NCI-H128 (cell line): ENCODE results near the gene WDR70.
"Not testable (repeated sequence)": the region's sequence is repeated elsewhere in the genome, so short reads cannot be mapped to it uniquely, and the experiment has no call there.

Source experiments
- DNase-seq: peaks from one replicate; lab custom pipeline; 2025; ENCODE audit not compliant: unreplicated experiment; lab: John Stamatoyannopoulos, UW

Gene WDR70

DNA sequence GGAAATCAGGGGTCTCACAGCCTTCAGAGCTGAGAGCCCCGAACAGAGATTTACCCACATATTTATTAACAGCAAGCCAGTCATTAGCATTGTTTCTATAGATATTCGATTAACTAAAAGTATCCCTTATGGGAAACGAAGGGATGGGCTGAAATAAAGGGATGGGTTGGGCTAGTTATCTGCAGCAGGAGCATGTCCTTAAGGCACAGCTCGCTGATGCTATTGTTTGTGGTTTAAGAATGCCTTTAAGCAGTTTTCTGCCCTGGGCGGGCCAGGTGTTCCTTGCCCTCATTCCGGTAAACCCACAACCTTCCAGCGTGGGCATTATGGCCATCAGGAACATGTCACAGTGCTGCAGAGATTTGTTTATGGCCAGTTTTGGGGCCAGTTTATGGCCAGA is 74.1 kb downstream of the WDR70 start:
- DNase-seq, result not testable (repeated sequence)

DNA sequence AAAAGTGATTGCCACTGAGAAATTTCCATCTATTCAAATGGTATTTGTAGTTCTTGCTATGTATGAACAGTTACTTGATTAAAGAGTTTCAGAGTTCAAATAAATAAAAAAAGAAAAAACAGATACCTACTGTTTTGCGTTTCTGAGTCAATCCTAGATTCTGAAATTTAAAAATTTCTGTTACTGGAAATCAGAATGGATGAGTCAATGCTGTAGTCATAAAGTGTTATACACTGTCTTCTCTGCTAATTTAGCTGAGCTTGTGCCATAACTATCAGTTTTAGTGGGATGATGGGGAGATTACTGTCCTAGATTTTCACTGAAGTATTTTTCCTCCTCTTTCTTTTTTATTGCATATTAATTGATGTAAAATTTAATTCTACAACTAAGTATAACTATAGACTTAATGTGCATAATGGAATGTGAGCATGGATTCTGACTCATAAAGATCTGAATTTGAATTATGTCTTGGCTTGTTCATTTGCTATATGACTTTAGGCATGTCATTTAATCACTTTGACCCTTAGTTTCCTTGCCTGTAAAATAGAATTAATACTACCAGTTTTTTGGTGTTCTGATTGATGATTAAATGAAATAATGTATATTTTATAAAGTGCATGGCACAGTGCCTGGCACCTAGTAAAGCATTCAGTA is 75.4 kb downstream of the WDR70 start:
- DNase-seq, result not testable (repeated sequence)

DNA sequence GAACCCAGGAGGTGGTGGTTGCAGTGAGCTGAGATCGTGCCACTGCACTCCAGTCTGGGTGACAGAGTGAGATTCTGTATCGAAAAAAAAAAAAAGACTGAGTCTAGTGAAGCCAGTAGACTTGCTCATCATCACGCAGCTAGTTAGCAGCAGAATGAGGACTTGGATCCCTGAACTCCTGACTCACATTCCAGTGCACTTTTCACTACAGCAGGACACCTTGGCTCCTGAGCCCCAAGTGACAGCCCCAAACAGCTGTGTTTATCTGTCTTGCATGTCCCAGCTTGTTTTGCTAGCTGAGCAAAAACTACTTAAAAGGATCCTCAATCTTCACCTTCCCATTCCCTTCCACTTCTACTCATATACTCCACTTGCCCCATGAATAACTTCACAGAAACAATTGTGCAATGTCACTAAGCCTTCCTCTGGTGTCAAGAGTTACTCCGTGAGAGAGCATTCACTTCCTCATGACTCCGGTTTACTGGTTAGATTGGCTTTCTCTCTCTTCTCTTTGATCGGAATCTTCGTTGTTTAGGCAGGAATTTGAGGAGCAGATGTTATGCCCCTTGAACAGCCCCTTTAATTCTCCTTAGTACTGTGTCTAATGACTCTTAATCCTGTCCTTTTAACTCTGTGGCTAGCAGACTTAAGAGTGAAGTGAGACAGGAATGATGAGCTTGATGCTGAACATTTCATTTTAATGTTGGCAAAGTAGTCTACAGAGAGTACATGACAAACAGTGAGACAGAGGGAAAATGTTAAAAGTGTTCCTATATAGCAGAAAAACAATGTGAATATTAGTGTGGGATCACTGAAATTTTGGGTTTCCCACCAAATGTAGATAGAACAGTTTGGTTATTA is 84.3 kb downstream of the WDR70 start:
- DNase-seq, result not testable (repeated sequence)

DNA sequence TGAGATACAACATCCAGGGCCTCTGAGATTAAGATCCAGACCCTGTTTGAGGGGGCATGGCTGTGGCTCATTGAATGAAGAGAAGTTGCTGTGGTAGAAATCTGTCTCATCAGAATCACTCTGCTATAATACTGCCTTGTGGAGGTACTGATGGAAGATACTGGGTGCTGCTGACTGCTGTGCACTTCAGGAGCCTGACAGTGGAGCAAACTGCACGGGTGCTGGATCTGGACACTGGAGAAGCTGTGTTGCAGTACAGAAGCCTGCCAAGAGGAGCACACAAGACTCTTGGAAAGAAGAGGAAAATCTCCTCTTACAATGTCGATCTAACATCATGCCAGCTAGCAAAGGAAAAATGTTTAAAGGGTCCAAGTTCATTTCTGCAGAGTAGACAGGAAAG is 85.5 kb downstream of the WDR70 start:
- DNase-seq, result not testable (repeated sequence)

DNA sequence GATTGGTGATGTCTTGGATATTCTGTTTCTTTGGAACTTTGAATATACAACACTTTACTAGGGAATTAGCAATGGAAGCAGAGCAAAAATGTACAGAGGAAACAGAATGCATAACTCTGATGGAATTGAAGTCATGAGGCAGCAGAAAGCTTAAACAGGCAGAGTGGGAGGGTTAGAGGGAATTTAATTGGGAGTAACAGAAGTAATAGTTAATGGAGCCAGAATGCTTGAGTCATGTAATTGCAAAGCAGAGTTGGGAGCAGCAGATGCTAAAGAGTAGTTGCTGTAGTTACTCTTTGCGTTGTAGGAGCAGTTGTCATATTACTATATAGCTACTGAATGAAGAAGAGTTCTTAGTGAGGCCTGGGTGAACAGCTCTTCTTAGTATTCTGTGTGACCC is 90.3 kb downstream of the WDR70 start:
- DNase-seq, result not testable (repeated sequence)

DNA sequence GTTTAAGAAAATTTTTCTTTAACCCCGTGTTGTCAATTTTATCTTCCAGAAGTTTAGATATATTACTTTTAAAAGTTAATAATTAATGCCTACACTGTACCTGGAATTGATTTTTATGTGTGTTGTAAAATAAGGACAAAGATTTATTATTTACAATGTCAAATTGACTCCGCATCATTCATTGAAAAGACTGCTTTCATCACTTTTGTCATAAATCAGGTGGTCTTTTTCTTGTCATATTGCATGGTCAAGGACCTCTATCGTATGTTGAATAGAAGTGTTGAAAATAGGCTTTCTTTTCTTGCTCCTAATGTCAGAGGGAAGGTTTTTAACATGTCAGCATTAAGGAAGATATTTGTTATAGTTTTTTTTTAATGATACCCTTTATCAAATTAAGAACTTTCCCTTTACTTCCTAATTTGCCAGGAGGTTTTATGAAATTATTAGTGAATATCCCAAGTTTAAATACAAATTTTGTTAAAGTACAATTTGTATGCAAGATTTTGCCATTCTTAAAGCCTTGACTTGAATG is 92.6 kb downstream of the WDR70 start:
- DNase-seq, result no peak

DNA sequence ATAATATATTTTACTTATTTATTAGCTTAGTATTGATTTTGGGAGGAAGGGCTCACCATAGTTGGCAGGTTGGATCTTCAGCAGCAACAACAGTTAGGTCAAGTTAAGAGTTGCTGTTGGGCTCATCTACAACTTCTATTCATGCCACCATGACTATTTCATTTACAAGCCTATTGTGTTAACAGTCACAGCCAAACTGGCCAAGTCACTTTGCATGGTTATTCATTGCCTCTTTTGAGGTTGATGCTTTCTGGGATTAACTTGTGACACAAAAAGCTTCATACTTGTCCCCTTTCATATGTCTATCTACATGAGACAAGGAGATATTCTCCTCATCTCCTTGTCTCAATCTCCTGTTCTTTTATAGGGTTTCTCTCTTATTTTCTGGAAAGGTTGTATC is 98.3 kb downstream of the WDR70 start:
- DNase-seq, result no peak

DNA sequence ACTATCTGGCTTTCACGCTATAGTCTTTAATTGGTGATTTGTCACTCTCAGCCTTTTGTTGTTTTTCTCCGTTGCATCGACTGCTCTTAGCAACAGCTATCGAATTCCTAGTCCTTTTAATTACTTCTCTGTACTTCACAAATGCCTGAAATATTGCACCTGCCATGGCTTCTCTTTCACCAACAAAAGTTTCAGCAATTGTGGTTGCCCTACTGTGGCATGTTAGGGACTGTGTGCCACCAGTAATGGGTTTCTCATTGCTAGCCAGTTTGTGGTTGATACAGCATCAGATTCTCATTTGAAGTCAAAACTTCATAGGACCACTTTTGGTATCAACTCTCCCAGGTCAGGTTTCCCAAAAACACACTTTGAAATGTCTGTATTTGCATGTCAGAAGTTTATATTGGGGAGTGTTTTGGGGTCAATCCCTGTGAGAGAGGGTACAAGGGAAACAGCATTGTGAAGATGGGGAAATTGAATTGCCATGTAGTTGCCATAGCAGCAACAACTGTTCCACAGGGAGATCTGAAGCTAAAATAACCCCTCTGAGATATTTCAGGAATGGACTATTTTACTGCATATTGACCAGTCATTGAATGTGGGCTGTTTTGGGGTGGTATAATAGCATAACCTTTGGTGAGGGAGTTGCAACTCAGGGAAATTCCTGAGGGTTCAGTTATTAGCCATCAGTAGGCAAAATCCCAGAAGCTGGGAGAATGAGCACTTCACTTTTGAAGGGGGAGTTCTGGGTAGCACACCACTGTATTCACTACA is 99.2 kb downstream of the WDR70 start:
- peak; percentile 47 for DNase-seq

DNA sequence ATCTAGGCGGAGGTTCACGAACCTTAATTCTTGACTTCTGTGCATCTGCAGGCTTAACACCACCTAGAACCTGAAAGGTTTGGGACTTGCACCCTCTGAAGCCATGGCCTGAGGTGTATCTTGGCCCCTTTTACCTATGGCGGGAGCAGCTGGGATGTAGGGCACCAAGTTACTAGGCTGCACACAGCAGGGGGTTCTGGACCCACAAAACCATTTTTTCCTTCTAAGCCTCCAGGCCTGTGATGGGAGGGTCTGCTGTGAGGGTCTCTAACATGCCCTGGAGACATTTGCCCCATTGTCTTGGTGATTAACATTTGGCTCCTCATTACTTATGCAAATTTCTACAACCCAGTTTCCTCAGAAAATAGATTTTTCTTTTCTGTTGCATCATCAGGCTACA is 102.3 kb downstream of the WDR70 start:
- not testable (repeated sequence) for DNase-seq

DNA sequence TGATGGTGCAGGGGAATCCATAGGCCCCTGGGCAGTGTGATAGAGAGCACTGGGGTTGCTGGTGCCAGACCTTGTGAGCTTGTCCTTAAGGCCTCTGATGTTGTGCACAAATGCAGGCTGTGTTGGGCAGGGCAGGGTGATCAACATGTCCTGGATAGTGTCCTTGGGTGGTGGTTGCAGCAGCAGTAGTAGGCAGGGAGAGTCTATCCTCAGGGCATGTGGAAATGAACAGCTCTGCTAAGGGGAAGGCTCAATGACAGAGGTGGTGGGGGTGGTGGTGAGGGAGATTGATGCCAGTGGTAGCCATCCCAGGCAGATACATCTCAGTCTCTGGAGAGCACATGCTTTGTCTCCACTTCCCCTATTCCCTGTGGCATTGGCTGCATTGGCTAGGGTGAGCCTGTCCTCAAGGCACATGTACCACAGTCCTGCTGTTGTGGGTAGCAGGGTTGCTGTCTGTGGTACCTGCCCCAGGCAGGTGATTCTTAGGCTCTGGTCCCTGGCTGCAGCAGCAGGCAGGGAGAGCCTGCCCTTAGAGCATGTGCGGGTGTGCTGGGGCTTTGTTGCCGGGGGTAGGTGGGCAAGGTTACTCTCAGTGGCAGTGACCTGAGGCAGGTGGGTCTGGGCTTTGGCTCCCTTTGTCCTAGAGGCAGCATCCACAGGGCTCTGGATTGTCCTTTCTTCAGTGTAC is 111.1 kb downstream of the WDR70 start:
- DNase-seq, result no peak

DNA sequence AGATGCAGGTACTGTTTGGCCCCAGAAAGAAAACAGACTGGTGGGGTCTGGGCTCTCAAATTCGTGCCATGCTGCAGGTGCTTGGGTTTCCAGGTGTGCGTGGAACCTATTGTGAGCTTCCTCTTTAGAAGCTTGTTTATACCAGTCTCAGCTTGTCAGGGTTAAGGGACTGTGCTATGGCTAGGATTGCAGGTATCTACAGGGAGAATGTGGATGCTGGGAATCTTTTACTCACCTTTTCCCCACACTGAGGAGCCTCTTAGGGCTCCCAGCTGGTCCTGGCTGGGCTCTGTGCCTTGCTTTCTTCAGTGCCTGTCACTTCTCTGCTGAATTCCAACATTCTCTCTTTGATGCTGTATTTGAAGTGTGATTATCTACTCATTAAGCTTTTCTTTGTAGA is 111.8 kb downstream of the WDR70 start:
- no peak for DNase-seq

DNA sequence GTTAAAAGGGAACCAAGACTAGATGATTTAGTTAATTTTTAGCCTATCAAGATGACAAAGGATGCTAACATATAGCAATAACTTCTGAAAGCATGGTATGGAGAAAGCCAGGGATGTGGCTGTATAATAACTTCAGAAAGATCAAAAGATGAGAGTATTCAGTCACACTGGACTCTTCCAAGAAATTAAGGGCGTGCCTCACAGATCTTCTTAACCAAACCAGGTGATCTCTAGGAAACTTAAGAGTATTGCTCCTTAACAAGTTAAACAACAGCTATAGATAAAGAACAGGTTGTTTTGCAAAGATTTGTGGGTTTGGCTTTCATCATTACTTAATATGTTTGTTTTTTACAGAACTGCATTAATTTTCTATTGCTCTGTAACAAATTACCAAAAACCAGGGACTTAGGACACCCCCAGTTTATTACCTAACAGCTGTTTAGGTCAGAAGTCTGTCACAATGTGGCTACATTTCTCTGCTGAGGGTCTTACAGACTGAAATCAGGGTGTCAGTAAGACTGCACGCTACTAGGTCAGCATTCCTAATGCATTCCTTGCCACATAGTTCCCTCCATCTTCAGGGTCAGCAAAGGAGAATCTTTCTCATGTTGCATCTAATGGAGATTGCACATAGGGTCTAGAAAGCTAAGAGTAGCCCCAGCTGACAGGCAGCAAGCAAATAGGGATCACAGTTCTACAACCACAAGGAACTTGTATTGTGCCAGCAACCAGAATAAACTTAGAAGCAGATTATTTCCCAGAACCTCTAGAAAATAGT is 113.8 kb downstream of the WDR70 start:
- no peak for DNase-seq

DNA sequence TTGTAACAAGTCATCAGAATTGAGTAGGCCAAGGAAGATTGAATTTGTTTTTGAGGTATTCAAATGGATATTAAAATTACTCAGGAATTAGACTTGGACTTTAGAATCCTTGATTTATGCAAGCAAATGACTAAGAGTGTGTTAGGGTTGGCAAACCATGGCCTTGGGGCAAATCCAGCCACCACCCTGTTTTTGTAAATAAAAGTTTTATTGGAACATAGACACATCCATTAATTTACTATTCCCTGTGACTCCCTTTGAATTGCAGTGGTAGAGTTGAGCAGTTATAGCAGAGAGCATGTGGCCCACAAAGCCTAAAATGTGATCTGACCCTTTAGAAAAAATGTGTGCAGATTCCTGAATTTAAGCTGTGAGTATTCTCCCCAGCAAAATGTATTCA is 115.6 kb downstream of the WDR70 start:
- DNase-seq, result no peak

DNA sequence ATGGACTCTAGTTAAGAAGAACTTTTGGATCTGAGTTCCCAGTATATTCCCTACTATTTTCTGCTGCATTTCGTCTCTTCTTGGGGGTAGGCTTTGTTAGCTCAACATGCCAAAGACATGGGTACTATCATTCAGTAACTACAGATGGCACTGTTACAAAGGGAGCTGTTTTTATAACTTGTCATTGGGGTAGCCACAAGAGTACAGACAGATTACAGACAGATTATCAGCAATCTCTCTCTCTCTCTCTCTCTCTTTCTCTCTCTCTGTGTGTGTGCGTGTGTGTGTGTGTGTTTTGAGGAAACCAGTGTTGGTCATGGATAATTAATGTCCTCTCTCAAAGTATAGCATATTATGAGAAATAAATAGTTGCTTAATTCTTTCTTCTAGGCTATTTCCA is 116.1 kb downstream of the WDR70 start:
- no peak for DNase-seq

DNA sequence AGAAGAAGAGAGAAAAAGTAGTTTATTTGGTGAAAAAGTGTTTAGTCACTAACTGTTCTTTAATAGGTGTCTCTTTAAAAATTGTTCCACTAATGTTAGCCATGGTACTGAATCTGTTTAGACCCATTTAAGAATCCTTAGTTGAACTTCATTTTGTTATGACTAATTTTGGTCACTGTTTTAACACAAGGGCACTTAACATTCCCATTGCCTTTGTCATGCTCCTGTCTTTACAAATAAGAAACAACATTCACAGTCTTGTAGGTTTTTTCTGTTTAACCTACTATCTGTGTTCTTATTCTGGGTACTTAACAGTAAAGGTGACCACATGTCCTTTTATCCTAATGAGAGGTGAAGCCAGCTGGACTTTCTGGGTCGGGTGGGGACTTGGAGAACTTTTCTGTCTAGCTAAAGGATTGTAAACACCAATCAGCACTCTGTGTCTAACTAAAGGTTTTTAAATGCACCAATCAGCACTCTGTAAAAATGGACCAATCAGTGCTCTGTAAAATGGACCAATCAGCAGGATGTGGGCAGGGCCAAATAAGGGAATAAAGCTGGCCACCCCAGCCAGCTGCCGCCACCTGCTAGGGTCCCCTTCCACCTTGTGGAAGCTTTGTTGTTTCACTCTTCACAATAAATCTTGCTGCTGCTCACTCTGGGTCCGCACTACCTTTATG is 116.7 kb downstream of the WDR70 start:
- no peak for DNase-seq

DNA sequence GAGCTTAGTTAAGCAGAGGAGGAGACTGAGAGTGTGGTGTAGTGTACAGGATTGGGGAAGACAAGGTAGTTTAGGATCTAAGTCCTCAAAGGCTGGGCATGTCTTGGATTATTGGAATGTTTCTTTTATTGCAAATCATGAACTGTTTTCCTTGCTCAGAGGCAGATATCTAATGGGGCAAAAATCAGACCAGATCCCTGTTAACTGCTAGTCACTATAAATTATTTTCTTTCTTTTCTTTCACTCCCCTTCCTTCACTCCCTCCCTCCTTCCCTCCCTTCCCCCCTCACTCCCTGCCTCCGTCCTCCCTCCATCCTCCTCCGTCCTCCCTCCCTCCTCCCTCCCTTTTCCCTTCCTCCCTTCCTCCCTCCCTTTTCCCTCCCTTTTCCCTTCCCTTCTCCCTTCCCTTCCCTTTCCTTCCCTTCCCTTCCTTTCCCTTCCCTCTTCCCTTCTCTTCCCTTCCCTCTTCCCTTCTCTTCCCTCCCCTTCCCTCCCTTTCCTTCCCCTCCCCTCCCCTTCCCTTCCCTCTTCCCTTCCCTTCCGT is 117.9 kb downstream of the WDR70 start:
- DNase-seq, result no peak

DNA sequence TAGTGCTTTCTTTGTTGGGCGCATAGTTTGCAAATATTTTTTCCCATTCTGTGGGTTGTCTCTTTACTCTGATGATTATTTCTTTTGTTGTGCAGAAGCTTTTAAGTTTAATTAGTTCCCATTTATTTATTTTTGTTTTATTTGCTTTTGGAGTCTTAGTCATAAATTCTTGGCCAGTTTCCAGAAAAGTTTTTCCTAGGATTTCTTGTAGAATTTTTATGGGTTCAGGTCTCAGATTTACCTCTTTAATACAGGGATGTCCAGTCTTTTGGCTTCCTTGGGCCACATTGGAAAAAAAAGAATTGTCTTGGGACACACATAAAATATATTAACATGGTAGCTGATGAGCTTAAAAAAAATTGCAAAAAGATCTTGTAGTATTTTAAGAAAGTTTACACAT is 122.0 kb downstream of the WDR70 start:
- no peak for DNase-seq

DNA sequence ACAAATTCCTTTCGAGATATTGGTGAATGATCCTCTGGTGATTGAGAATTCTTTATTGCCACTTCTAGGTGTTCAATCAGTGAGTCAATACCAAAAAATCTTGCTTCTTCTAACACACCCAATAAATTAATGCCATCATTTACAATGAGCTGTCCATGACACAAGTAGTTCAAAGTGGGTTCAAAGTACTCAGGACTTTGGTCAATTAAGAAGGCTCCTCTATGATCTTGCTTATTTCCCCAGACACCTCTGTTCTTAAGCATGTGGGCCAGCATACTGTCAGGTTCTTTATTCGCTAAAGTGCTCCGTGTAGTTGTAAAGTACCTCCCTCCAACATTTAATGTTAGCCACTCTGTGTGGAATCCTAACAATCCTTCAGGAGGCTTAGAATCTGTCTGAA is 127.1 kb downstream of the WDR70 start:
- no peak for DNase-seq

DNA sequence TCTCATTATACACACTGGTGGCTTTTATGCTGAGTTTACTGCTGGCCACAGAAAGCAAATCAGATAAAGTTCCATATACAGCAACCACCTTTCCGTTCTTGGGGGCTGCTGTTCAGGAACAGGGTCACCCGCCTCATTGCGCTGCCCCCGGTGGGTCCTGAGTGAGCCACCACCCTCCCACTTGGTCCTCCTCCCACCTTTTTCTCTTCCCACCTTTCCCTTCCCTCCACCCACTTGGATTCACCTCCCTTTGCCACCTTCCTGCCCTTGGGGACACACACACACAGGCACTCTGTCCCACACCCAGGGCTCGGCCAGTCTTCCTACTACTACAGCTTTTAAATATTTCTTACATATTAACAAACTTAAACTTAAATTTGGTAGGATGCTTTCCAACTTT is 127.6 kb downstream of the WDR70 start:
- DNase-seq, result no peak
